NK-92 (cell line): Measurements from ENCODE around the gene CSMD2.

Experiments
- DNase-seq: peaks from one replicate; lab custom pipeline; 2025; ENCODE audit not compliant: unreplicated experiment; lab: John Stamatoyannopoulos, UW

CSMD2 gene

DNA sequence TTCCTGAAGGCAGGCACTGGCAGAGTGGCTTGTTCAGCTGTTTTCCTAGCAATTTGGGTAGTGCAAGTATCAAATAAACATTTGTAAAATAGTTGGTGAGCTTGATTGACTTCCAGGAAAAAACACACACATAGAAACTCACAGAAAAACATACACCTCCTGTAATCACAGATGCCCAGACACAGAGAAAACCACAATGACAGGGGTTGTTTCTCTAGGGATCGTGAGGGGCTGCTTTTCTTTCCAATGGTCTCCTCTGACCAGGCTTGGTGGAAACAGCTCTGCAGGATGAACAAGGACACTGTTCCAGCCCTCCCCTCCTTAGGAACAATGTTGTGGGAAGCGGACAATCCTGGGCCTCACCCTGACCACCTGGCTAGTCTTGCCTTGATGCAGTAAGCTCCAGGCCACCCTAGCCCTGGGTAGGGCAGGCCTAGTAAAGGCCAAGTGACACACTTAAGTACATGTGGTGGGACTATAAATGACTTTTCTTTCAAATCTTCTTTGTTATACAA lies 443.7 kb downstream of the CSMD2 start:
- no peak for DNase-seq

DNA sequence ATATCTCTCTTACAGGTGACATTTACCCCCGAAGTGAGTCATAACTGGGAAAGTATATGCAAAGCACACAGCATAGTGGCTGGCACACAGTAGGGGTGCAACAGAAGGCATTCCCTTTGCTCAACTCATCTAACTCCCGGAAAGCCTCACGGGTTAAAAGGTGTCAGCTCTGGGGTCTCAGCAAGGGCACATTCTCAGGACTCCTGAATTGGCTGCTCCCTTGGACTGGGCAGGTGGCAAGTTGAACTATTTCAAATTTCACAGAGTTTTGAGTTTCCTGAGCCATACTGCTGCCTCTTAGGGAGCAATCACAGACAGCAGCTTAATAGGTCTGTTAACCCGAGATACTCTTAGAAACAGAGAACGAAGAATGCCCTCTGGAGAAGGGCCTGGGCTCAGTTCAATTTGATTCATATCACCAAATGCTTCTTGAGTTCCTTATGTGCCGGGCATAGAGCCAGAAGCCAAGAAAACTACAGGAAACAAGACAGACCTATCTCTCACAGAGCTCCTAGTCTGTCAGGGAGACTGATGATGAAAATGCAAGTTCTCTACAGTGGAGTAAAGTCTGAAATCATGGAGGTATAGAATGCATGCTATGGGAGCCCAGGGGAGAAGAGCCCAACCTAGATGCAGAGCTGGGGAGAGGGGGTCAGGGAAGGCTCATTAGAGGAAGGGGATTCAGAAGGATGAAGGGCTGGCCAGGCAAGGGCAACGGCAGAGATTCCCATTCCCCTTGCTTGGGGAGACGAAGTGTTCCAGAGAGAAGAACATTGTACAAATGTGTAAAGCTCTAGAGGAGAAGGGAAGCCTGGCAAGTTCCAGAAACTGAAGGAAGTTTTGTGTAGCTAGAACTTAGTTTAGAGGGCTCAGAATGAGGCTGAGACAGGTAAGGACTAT lies 445.0 kb downstream of the CSMD2 start:
- no peak for DNase-seq

DNA sequence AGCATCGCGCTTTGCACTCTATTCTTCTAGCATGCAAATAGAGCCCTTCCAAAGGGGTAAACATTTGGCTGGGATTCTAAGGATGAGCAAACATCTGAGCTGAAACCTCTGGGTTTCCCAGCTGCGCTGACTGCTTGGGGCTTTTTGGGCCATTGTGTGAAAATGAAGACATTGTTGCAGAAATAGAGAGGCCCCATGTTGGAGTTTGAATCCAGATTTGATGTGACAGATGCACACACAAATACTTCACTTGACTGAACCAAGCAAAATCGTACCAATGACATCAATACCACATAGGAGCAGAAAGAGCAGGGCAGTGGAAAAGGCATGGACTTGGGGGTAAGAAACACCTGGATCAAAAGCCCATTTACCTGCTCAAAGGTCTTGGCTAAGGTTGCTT lies 445.7 kb downstream of the CSMD2 start:
- DNase-seq: no peak

DNA sequence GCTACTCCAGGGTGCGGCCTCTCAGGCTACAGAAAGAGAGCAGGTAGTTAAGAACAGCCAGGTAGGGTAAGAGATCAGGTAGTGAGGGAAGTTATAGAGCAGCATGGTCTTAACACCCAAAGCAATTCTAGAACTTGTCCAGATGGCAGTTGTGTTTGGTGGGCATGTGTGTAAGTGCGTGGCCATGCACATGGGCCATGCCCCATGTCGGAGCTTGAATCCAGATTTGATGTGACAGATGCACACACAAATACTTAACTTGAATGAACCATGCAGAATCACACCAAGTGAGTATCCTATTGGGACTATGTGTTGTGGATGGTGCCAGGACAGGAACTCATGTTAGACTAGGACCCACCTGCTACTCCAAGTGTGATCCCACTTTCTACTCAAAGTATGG lies 446.8 kb downstream of the CSMD2 start:
- DNase-seq: no peak

DNA sequence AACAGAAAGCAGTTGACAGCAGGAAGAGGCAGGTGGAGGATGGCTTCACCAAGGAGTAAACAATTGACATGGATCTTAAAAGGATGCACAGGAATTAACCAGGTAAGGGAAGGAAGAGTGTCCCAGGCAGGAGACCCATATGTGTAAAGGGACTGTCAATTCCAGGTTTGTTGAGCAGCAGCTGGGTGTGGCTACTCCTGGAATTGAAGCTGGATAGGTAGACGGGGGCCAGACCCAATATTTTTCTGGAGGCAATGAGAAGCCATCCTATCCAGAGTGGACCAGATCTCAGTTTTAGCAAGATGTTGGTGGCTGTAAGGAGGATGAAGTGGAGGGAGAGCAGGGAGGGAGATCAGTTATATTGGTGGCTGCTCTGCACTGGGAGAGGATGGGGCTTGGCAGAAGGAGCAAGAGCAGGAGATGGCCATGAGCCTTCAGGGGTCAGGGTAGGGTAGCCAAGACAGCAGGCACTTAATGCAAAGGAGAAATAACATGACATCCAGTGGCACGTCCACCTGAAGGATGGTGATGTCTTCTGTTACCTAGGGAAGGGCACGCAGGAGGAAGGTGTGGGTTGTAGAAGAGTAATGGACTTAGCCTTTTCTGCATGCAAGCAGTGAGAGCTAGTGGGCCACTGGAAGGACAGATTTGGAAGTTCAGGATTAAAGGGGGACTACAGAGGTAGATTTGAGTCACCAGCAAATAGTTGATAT lies 447.9 kb downstream of the CSMD2 start:
- no peak for DNase-seq

DNA sequence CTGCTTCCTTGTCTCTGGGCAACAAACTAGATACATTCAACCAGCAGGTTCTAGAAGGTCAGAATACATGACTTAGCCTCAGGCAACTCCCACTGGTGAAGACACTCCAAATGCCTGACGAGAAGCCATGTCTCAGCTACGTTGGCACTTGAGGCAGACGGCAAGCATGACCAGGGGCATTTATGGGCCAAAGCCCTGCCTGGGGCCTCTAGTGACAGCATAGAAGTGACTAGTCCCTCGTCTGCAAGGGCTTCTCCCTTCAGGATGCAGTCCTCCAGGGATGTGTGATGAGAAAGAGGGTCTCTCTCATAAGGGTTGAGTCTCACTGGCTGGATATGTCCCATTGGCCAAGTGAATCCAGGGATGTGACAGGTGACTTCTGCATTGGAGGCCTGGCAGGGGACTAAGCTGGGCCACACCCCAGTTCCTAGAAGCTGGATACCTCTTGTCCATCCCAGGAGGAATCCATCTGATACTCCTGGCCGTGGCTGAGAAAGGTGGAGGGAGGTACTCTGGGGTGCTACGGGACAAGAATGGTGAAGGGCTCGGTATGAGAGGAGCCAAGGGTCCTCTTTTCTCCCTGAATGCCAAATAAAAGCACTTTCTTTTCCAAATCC lies 449.7 kb downstream of the CSMD2 start:
- no peak for DNase-seq

DNA sequence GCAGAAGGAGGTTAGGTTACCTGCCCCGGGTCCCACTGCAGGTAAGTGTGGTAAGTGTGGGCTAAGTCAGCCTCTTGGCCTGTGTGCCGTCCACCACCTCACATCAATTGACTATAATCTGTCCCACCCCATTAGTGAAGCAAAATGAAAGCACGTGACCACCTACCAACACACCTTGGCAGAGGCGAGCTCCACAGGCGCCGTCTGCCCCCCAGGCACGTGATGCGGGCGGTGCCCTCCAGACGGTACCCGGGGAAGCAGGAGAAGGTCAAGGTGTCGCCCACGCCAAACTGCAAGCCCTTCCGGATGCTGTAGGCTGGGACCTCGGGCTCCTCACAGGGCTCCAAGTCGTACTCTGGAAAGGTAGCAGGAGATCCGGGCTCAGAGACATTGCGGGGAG lies 450.6 kb downstream of the CSMD2 start:
- DNase-seq: no peak

DNA sequence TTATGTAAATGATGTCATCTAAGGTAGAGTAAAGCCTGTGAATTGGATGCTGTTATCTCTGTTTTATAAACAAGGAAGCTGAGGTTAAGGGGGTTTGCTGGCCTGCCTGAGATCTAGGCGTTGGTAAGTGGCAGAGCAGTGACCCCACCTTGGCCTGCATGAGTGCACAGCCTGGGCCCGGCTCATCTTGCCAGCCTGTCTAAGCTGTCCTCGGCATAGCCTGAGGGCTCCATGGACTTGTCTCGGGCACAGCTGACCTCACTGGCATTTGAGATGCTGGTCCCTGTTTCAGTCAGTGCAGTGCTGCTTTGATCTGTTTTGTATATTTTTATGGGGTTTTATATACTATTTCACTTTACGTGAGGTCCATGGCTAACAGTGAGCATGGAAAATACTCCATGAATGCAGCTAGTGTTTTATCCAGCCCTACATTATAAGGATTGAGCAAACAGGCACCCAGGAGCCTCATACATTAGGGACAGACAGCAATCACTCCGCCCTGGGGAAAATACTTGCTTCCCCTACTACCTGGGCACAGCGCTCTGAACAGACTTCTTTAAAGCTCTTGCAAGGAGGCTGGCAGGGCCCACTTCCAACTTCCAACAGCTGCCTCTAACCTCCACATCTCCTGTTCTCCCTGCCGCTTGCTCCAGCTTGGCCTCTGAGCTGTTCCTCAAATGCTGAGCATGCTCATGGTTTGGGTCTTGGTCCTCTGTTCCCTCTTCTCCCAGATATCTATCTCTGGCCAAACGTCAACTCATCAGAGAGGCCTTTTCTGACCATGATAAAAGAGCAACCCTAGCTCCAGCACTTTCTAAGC lies 451.8 kb downstream of the CSMD2 start:
- DNase-seq: no peak

DNA sequence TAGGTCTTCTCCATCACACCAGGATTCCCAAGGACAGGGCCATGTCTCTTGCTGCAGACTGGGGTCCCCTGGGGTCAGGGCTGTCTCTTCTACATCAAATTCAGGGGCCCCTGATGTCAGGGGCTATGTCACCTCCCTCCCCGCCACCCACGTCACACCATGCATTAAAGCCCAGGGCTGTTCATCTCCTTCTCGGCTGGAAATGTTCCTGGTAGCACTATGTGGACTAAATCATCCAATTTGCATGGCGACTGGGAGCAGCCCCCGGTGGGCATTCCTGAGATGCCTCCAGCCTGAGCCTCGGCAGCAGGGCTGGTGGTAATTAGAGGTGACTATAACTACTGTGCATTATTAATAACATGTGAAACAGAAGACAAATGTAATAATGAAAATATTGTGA lies 452.8 kb downstream of the CSMD2 start:
- DNase-seq: no peak

DNA sequence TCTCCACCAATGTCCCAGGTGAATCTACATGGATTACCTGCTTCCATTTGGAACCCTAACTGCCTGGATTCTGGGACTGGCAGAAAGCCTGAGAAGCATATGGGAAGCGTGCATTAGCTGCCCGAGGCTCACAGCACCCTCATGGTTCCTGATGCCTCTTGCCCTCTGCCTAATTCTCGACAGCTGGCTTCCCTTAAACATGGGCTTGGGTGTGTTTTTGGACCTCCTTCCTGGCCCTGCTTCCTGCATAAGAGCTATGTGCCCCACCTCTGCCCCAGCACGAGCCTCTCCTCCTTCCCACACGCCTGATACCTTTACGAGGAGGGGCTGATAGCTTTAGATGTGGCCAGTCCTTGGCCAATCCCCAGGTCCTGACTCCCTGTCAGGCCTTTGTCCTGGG lies 453.5 kb downstream of the CSMD2 start:
- no peak for DNase-seq

DNA sequence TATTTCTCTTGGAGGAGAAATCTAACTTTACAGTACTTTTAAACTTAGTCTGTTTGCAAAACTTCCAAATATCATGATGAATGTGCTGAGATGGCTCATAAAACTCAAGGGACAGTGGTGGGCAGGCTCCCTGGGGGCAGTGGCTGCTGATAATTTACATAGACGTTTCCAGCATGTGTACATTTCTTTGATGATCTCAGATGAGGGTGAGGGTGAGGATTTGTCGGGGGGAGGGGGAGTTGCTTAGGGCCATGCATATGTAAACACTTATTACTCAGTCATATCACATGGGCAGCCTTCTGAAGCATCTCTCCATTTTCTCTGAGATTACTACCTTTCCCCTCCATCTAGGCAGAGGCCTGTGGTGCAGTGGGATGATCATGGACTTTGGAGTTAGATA lies 454.1 kb downstream of the CSMD2 start:
- DNase-seq: no peak

DNA sequence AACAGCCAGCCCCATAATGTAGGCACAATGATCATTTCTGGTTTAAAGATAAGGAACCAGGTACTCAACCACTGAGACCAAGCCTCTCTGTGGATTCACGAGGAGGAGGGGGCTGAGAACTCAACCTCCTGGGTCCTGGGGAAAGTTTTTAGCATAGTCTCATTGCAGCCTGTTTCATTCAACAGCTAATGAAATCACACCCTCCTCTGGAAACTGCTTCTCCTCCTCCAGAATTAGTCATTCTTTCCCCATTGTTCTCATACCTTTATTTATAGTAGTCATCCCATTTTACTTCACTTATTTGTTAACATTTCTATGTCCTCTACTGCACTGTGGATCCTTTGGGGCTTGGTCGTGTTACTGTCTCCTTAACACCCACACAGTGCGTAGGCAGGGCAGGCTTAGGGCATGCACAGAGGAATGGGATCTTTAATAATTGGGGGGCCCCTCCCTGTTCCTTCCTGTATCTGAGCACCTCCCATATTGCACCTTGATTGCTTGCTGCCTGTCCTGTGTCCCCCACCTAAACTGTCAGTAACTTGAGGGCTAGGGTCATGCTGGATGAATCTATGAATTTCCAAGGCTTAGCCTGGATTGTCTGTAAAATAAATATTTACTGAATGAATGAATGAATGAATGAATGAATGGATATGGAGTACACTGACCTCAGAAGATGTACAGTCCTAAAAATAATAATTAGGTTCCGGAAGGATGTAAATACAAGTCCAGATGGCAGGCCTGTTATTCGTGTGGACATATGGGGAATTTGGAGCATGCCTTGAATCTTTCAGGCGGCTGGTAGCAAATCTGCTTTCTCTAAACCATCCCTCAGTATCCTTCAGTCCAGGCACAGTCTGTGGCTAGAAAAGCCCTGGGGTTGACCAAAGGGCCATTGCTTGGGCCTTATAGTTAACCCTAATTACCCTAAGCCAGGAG lies 455.0 kb downstream of the CSMD2 start:
- no peak for DNase-seq

DNA sequence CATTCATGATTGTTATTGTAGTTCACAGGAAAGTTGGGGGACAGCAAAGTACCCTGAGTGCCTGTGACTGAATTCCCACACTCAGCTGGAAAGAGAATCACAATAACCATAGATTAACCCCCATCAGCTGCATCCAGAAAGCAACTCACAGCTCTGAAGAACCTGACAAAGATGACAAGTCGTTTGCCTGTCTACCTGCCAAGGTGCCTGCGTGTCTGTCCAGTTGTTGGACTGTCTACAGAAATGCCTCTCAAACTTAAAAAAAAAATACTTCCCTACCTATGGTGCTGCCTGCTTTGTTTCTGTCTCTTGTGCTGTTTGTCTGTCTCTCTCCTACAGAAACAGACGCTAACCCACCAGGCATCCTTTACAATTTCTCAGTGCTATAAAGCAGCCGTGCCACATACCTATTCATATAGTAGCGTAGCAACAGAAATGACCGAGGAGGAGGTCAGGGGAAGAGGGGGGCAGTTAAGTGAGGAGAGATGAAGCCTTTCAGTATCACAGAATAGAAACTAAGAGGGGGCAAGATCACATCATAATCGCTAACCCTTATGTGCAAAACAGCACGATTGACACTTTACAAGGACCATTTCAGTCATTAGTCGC lies 455.8 kb downstream of the CSMD2 start:
- no peak for DNase-seq

DNA sequence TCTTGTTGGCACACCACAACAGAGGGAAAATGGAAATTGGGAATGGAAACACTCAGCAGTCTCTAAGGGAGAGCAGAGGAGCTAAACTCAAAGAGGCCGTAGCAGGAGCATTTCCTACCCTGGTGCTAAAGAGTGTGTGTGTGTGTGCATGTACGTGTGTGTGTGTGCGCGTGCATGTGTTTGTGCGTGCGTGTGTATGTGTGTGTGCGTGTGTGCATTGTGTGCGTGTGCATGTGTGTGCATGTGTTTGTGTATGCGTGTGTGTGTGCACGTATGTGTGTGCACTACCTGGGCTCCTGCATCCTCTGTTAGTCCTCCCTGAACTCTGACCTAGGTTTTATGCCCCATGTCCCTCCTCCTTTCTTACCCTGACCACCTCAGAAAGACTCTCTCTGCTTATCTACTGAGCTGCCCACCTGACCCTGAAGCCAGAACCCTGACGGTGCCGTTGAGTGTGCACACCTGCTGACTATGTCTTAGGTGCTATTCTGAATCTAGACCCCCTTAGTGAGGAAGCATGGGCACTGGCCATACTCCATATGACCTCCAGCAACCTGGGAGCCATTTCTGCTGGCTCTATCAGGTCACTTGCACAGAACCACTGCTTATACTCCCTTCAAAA lies 458.3 kb downstream of the CSMD2 start:
- DNase-seq: no peak

DNA sequence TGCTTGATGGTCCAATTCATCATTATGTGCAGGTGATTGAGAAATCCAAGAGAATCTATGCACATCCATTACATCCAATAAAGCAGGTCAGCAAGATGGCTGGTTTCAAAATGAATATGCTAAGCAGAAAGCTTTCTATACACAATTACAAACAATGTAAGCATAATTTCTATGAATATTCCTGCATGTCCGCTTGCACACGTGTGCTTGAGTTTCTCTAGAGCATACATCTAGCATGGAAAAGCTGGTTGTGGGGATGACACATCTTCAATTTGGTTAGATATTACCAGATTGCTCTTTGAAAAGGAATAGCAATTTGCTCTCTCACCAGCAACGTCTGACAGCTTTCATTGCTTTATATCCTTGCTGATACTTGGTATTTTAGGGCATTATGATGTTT lies 461.6 kb downstream of the CSMD2 start:
- DNase-seq: no peak

DNA sequence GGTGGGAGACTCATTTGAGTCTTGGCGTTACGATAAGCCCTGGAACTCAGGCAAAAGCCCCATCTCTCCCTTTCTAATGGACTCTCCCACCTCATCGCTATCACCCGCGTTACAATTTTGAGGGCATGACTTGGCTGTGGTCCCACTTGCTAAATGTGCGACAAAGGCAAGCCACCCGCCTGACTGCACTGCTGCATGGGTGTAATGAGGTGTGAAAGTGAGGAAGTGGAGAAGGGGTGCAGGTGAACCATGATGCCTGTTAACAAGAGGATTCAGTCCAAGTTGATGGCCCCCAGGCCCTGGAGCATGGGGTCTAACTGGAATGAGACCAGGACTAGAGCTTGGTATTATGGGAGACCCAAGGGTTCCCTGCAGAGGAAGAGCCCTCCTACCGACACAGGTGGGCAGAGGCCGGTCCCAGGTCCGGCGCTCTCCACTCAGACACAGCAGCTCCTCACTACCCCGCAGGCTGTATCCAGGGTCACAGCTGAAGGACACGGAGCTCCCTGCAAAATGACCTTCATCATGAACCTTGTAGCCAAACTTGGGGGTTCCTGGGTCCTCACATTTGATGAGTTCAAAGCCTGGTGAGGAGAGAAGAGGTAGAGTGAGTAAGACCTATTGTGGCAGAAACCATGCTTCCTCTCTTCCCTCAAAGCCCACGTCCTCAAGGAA lies 466.5 kb downstream of the CSMD2 start:
- DNase-seq: no peak

DNA sequence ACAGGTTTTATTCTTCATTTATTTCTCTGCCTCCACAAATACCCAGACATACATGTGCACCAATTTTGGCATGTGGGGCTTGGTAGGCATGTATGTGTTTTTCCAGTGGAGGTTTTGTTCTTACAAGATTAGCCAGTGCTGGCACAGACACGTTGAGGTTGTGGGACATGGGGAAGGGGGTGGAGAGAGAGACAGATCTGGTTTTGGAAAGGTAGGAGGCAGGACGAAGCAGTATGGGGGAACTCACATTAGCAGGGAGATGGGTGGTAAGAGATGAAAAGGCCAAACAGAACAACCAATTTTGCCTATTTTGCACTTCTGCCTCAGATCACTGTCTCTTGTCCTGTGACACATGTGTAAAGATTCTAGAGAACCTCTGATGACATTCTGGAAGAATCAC lies 467.2 kb downstream of the CSMD2 start:
- DNase-seq: no peak

DNA sequence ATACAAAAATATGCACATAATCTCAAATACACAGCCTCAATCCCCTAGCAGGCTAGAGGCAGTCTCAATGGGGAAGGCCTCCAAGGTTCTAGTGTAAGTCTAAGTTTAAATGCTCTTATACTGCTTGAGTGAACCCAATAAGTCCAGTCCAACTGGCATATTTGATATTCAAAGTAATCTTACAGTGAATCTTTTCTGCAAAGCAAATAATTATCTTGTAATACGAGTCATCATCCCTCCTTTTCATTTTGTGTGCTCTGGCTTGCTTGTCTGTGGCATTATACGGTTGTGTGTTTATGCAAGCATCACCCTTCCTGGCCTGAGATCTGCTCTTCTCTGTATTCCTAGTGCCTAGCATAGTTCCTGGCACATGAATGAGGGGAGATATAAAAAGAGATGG lies 468.1 kb downstream of the CSMD2 start:
- DNase-seq: no peak

DNA sequence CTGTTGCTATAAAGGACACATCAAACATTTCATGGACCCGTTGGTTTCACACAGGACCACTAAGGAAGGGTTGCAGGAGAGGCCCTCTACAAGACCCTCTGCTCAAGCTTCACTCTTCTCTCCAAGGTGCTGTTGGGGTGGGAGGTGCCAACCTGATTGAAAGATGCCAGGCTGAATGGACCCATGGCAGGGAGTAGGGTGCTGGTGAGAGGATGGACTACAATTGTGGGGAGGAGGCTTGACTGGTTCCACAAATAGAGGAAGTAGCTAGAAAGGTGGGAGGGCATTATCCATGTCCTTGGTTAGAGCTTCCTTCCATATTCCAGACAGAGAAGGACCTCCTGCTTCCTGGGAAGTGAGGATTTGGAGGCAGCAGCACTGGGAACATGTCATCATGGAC lies 468.7 kb downstream of the CSMD2 start:
- DNase-seq: no peak
